HCT116 (cell line): Measurements from ENCODE around the gene CD200. TPM values are rescaled to one million over a fixed set of nuclear protein-coding genes. Genes with fewer than 3 reads are reported as not detected.

ENCODE experiments used
- ATAC-seq: fragments of 200-7000 bp; cut with Tn5 transposase; 2 replicates; pipeline ENCODE4 v1.9.1; 2020; ENCODE audit warnings: mild to moderate bottlenecking, moderate library complexity
- BruUV-seq: library from RNA; stranded (reverse); fragments of 400-500 nt; replicated peaks from 2 replicates; lab custom pipeline; 2021; lab: Mats Ljungman, UMichigan
- CTCF ChIA-PET: fragments of 300-600 bp; sonication (Branson Sonifier 250); formaldehyde crosslinking; loops from one replicate; lab custom pipeline; 2021; ENCODE audit warnings: antibody characterized with exemption; lab: Charles Lee
- POLR2A ChIA-PET: fragments of 300-600, 350-600 bp; sonication (Branson Sonifier 250); formaldehyde crosslinking; loops from one replicate; lab custom pipeline; 2021; ENCODE audit warnings: antibody characterized with exemption; lab: Charles Lee
- RAD21 ChIA-PET, 2 experiments: fragments of 300-600 bp; sonication (Branson Sonifier 250); formaldehyde crosslinking; loops; one replicate each; lab custom pipeline; 2023; ENCODE audit warnings: low total read pairs in 2 of 2; ENCODE audit not compliant: uncharacterized antibody in 2 of 2, unreplicated experiment in 2 of 2, low non-redundant PET in 1 of 2; lab: Charles Lee
- DNase-seq: peaks from one replicate; pipeline ENCODE4 v3.0.0-alpha.2; 2010; ENCODE audit warnings: low read depth, low spot score
- H2AFZ ChIP-seq: fragments of 200-600 bp; shearing (Covaris generic), sonication (generic); 2 replicates; pipeline ENCODE4 v1.6.1; 2017; ENCODE audit warnings: low read depth, mixed run types, mixed read lengths, antibody characterized with exemption, low read length; ENCODE audit not compliant: poor library complexity, severe bottlenecking
- H3K27ac ChIP-seq: 2 replicates; pipeline ENCODE4 v1.5.1; 2012; ENCODE audit warnings: low read depth, low read length
- H3K27me3 ChIP-seq: fragments of 200-600 bp; sonication (generic); 2 replicates; pipeline ENCODE4 v1.6.1; 2016; ENCODE audit warnings: mixed run types, low read length, mixed read lengths; ENCODE audit not compliant: insufficient read depth
- H3K36me3 ChIP-seq, 2 experiments: fragments of 200-500 bp in 1 of 2; fragments of 200-600 bp in 1 of 2; sonication (Bioruptor generic) in 1 of 2; sonication (generic) in 1 of 2; 2 replicates each; pipeline versions ENCODE4 v1.5.1 to v1.6.1; 2014 to 2016; ENCODE audit warnings: low read length in 2 of 2, inconsistent platforms in 1 of 2, mixed read lengths in 1 of 2, mixed run types in 1 of 2; ENCODE audit not compliant: insufficient read depth in 2 of 2, control insufficient read depth in 1 of 2
- H3K4me1 ChIP-seq, 2 experiments: fragments of 200-600 bp in 1 of 2; sonication (generic) in 1 of 2; 2 replicates each; pipeline versions ENCODE4 v1.5.1 to v1.6.1; 2012 to 2017; ENCODE audit warnings: low read length in 2 of 2, inconsistent platforms in 1 of 2, mild to moderate bottlenecking in 1 of 2, mixed read lengths in 1 of 2, mixed run types in 1 of 2, moderate library complexity in 1 of 2; ENCODE audit not compliant: insufficient read depth in 2 of 2, control insufficient read depth in 1 of 2
- H3K4me2 ChIP-seq: fragments of 200-600 bp; sonication (generic); 2 replicates; pipeline ENCODE4 v1.6.1; 2017; ENCODE audit warnings: mixed run types, low read length, mixed read lengths
- H3K4me3 ChIP-seq, 2 experiments: fragments of 200-600 bp in 1 of 2; sonication (generic) in 1 of 2; replicated peaks in 1 of 2; 2 replicates each; pipeline ENCODE4 v1.5.1; 2011 to 2016; ENCODE audit warnings: low read length in 2 of 2, control low read depth in 1 of 2, low read depth in 1 of 2, mild to moderate bottlenecking in 1 of 2, mixed read lengths in 1 of 2, mixed run types in 1 of 2
- H3K79me2 ChIP-seq: fragments of 200-600 bp; sonication (generic); 2 replicates; pipeline ENCODE4 v1.6.1; 2017; ENCODE audit warnings: mild to moderate bottlenecking, mixed run types, low read length, moderate library complexity, mixed read lengths; ENCODE audit not compliant: insufficient read depth
- H3K9ac ChIP-seq: fragments of 200-600 bp; sonication (generic); 2 replicates; pipeline ENCODE4 v1.6.1; 2016; ENCODE audit warnings: low read length, mixed read lengths
- H3K9me2 ChIP-seq: fragments of 200-600 bp; sonication (generic), shearing (Covaris generic); 2 replicates; pipeline ENCODE4 v1.6.1; 2017; ENCODE audit warnings: mixed run types, mild to moderate bottlenecking, moderate library complexity; ENCODE audit not compliant: insufficient read depth
- H3K9me3 ChIP-seq, 2 experiments: fragments of 200-500 bp in 1 of 2; fragments of 200-600 bp in 1 of 2; sonication (Bioruptor generic) in 1 of 2; sonication (generic) in 1 of 2; 2 replicates each; pipeline ENCODE4 v1.6.1; 2014 to 2017; ENCODE audit warnings: low read length in 2 of 2, mixed read lengths in 2 of 2, inconsistent platforms in 1 of 2, low read depth in 1 of 2, mild to moderate bottlenecking in 1 of 2, mixed run types in 1 of 2, moderate library complexity in 1 of 2; ENCODE audit not compliant: control insufficient read depth in 1 of 2, insufficient read depth in 1 of 2
- H4K20me1 ChIP-seq: fragments of 200-600 bp; sonication (generic), shearing (Covaris generic); 2 replicates; pipeline ENCODE4 v1.6.1; 2017; ENCODE audit warnings: mixed run types, mild to moderate bottlenecking, moderate library complexity; ENCODE audit not compliant: insufficient read depth
- CBX3 ChIP-seq: IDR thresholded peaks from 2 replicates; pipeline ENCODE4 v1.6.1; 2012; ENCODE audit warnings: low read depth
- EGR1 ChIP-seq: IDR thresholded peaks from 2 replicates; pipeline ENCODE4 v1.6.1; 2012; ENCODE audit warnings: low read depth
- ELF1 ChIP-seq: IDR thresholded peaks from 2 replicates; pipeline ENCODE4 v1.6.1; 2012; ENCODE audit warnings: low read depth, borderline replicate concordance
- FOSL1 ChIP-seq: IDR thresholded peaks from 2 replicates; pipeline ENCODE4 v1.6.1; 2012; ENCODE audit warnings: low read depth
- POLR2A ChIP-seq: IDR thresholded peaks from 2 replicates; pipeline ENCODE4 v1.7.0; 2011; ENCODE audit warnings: borderline replicate concordance; ENCODE audit not compliant: insufficient read depth, insufficient read length; ENCODE audit errors: extremely low read depth
- RAD21 ChIP-seq: IDR thresholded peaks from 2 replicates; pipeline ENCODE4 v1.6.1; 2012; ENCODE audit warnings: low read depth, mild to moderate bottlenecking
- SIN3A ChIP-seq: IDR thresholded peaks from 2 replicates; pipeline ENCODE4 v1.6.1; 2012; ENCODE audit warnings: low read depth
- SP1 ChIP-seq: IDR thresholded peaks from 2 replicates; pipeline ENCODE4 v1.6.1; 2012; ENCODE audit warnings: low read depth
- SRF ChIP-seq: IDR thresholded peaks from 2 replicates; pipeline ENCODE4 v1.6.1; 2012; ENCODE audit warnings: low read depth
- TCF7L2 ChIP-seq: IDR thresholded peaks from 2 replicates; pipeline ENCODE4 v1.7.0; 2011; ENCODE audit warnings: borderline replicate concordance, inconsistent platforms; ENCODE audit not compliant: insufficient read depth, insufficient read length; ENCODE audit errors: extremely low read depth
- YY1 ChIP-seq: IDR thresholded peaks from 2 replicates; pipeline ENCODE4 v1.6.1; 2011; ENCODE audit warnings: low read length, low read depth, moderate library complexity, mild to moderate bottlenecking; ENCODE audit not compliant: insufficient replicate concordance; ENCODE audit errors: extremely low read depth
- ZNF274 ChIP-seq: fragments of 200-500 bp; sonication (Bioruptor generic); IDR thresholded peaks from 2 replicates; pipeline ENCODE4 v1.6.1; 2014; ENCODE audit warnings: mild to moderate bottlenecking, low read depth, low read length, inconsistent platforms
- intact Hi-C: fragments of 100-400 bp; cut with micrococcal nuclease; formaldehyde crosslinking; loops from 2 replicates; pipeline ENCODE4 v1.10.0; 2022
- total RNA-seq: library from RNA; stranded (reverse); gene quantifications from one replicate; pipeline ENCODE4 v1.2.1, GENCODE V29; 2021; ENCODE audit not compliant: unreplicated experiment
- TF ChIP-seq, protein P1 (sequence below): IDR thresholded peaks from 2 replicates; pipeline ENCODE4 v1.6.1; 2012
- TF ChIP-seq, protein P2 (sequence below): IDR thresholded peaks from 2 replicates; pipeline ENCODE4 v1.6.1; 2012; ENCODE audit warnings: low read depth
- TF ChIP-seq, protein P3 (sequence below): IDR thresholded peaks from 2 replicates; pipeline ENCODE4 v1.6.1; 2012
- TF ChIP-seq, protein P4 (sequence below): IDR thresholded peaks from 2 replicates; pipeline ENCODE4 v1.6.1; 2011; ENCODE audit warnings: mild to moderate bottlenecking, low read length, moderate library complexity; ENCODE audit not compliant: insufficient replicate concordance; ENCODE audit errors: extremely low read depth

The CD200 gene
- total RNA-seq, 1 experiment from 2014 or later, result not detected

DNA sequence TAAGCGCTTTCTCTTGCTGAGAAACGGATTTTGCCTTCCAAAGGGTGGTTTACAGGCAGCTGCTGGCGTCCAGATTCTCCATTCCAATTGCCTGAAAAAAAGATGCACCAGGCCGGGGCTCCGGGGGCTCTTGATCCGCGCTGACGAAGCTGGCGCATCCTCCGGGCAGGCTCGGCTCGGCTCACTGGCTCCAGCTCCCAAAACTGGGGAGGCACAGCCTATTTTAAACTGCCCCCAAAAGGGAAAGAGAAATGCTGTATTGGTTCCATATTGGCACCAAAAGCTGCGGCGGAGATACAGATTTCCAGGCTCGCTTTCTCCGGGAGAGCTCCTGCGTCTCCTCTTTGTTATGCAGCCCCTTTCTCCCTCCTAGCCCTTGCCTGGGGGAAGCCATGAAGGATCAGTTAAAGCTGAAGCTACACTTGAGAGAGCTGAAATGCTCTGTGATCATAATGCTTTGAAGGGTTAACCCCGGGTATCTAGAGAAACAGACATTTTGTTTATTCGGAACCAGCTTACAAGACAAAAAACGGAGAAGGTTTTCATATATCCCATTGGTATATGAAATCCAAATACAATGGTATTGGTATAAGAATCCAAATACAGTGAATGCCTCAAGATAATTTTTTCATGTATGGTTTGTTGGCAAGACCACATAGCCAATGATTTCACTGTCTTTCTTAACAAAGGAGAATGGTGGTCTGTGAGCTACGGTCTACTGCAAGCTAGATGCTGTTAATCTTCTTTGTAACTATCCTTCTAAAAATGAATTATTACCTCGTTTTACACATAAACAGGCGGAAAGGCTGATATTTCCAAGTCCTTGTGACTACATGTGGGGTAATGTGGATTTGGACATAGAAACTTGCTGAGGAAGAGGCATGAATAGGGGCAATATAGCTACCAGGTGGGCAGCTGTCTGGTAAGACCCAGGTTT, 693 bp downstream of the CD200 start:
- POLR2A ChIA-PET, result no interaction called here
- no peaks in the 10 kb centered on the region for H4K20me1 ChIP-seq
- DNase-seq (no peak), ATAC-seq (no peak)
- TF ChIP-seq CBX3 (no peak), RAD21 (no peak), ZNF274 (no peak), ELF1 (no peak), FOSL1 (no peak), EGR1 (no peak), YY1 (no peak), TCF7L2 (no peak), SP1 (no peak), SRF (no peak), SIN3A (no peak), POLR2A (no peak)
- TF ChIP-seq, protein P1, sequence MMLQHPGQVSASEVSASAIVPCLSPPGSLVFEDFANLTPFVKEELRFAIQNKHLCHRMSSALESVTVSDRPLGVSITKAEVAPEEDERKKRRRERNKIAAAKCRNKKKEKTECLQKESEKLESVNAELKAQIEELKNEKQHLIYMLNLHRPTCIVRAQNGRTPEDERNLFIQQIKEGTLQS, result no peak
- TF ChIP-seq, protein P2, sequence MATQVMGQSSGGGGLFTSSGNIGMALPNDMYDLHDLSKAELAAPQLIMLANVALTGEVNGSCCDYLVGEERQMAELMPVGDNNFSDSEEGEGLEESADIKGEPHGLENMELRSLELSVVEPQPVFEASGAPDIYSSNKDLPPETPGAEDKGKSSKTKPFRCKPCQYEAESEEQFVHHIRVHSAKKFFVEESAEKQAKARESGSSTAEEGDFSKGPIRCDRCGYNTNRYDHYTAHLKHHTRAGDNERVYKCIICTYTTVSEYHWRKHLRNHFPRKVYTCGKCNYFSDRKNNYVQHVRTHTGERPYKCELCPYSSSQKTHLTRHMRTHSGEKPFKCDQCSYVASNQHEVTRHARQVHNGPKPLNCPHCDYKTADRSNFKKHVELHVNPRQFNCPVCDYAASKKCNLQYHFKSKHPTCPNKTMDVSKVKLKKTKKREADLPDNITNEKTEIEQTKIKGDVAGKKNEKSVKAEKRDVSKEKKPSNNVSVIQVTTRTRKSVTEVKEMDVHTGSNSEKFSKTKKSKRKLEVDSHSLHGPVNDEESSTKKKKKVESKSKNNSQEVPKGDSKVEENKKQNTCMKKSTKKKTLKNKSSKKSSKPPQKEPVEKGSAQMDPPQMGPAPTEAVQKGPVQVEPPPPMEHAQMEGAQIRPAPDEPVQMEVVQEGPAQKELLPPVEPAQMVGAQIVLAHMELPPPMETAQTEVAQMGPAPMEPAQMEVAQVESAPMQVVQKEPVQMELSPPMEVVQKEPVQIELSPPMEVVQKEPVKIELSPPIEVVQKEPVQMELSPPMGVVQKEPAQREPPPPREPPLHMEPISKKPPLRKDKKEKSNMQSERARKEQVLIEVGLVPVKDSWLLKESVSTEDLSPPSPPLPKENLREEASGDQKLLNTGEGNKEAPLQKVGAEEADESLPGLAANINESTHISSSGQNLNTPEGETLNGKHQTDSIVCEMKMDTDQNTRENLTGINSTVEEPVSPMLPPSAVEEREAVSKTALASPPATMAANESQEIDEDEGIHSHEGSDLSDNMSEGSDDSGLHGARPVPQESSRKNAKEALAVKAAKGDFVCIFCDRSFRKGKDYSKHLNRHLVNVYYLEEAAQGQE, result no peak
- TF ChIP-seq, protein P3, sequence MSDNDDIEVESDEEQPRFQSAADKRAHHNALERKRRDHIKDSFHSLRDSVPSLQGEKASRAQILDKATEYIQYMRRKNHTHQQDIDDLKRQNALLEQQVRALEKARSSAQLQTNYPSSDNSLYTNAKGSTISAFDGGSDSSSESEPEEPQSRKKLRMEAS, result no peak
- TF ChIP-seq, protein P4, sequence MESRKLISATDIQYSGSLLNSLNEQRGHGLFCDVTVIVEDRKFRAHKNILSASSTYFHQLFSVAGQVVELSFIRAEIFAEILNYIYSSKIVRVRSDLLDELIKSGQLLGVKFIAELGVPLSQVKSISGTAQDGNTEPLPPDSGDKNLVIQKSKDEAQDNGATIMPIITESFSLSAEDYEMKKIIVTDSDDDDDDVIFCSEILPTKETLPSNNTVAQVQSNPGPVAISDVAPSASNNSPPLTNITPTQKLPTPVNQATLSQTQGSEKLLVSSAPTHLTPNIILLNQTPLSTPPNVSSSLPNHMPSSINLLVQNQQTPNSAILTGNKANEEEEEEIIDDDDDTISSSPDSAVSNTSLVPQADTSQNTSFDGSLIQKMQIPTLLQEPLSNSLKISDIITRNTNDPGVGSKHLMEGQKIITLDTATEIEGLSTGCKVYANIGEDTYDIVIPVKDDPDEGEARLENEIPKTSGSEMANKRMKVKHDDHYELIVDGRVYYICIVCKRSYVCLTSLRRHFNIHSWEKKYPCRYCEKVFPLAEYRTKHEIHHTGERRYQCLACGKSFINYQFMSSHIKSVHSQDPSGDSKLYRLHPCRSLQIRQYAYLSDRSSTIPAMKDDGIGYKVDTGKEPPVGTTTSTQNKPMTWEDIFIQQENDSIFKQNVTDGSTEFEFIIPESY, result no peak
- CTCF ChIA-PET, result no interaction called here
- no peaks in the 10 kb centered on the region for H3K9me2 ChIP-seq
- H2AFZ ChIP-seq, result no peak overlapping the region
- intact Hi-C loops, result no loop called here
- H3K4me3 ChIP-seq, result no peak overlapping the region
- H3K27me3 ChIP-seq, result no peaks in the 10 kb centered on the region
- no peaks in the 10 kb centered on the region for H3K36me3 ChIP-seq
- H3K79me2 ChIP-seq, result no peaks in the 10 kb centered on the region
- H3K4me1 ChIP-seq, result no peaks in the 10 kb centered on the region
- H3K27ac ChIP-seq, result no peak overlapping the region
- H3K9me3 ChIP-seq, result no peaks in the 10 kb centered on the region
- RAD21 ChIA-PET, result no interaction called here
- no TSS peak for BruUV-seq
- H3K9ac ChIP-seq, result no peak overlapping the region
- H3K4me2 ChIP-seq, result no peak overlapping the region
